GM21515 (cell line): Measurements from ENCODE around the gene IQSEC1.

Source experiments
- ATAC-seq: cut with Tn5 transposase; IDR thresholded peaks from one replicate; pipeline ENCODE4 v1.9.1; 2021; ENCODE audit not compliant: unreplicated experiment

IQSEC1 gene

DNA sequence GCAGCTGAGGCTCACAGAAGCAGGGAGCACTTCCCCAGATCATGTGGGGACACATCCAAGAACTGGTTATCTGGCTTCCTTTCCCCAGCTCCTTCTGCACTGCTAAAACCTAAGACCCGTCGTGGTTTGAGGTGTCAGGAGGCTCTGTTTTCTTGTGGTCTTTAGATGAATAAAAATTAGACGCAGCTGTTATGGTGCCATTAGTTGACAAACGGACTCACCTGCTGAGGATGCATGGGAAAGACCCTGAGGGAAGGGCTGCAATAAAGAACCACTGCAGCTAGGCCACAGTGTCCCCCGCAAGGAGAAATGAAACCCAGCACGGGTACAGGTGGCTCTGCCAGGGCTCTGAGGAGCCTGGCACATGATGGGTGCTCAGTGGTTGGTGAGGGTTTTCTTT lies 99.4 kb downstream of the IQSEC1 start:
- ATAC-seq = no peak

GRCh38 chr3:12972781-12973702 lies 100.2 kb downstream of the IQSEC1 start:
- ATAC-seq = no peak

- ATAC-seq = no peak
Observed at GRCh38 chr3:12972043-12972442, 101.2 kb downstream of the IQSEC1 start.

DNA sequence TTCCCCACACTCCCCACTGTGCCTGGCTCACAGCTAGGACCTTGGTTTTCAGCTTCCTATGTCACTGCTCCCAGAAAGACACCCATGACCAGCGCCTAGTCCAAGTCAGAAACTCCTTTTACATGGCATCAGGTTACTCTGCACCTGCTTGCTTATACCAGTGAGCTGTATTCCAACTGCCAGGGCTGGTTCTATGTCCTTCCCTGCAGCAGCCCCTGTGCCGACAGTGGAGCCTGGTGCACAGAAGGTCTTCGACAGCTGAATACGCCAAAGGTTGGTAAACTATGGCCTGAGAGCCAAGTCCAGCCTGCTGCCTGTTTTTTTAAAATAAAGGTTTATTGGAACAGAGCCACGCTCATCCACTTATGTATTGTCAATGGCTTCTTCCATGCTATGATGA lies 102.5 kb downstream of the IQSEC1 start:
- no peak for ATAC-seq

- ATAC-seq = no peak
Observed at GRCh38 chr3:12969486-12969885, 103.7 kb downstream of the IQSEC1 start.

DNA sequence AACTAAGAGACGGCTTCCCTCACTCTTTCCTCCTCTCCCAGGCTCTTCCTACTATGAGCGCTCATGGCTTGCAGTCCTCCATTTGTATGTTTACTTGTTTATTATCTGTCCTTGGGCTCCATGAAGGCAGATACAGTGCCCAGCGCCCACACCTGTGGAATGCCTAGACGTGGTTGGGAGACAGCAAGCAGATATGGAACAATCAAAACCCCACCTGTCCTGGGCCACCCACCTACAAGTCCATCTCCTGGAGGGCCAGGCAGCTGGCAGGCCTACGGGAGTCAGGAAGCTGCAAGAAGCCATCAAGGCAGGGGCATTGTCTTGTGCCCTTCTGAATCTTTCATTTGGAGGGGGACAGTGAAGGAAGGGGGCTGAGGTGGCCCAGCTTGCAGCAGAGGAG lies 104.7 kb downstream of the IQSEC1 start:
- no peak for ATAC-seq

DNA sequence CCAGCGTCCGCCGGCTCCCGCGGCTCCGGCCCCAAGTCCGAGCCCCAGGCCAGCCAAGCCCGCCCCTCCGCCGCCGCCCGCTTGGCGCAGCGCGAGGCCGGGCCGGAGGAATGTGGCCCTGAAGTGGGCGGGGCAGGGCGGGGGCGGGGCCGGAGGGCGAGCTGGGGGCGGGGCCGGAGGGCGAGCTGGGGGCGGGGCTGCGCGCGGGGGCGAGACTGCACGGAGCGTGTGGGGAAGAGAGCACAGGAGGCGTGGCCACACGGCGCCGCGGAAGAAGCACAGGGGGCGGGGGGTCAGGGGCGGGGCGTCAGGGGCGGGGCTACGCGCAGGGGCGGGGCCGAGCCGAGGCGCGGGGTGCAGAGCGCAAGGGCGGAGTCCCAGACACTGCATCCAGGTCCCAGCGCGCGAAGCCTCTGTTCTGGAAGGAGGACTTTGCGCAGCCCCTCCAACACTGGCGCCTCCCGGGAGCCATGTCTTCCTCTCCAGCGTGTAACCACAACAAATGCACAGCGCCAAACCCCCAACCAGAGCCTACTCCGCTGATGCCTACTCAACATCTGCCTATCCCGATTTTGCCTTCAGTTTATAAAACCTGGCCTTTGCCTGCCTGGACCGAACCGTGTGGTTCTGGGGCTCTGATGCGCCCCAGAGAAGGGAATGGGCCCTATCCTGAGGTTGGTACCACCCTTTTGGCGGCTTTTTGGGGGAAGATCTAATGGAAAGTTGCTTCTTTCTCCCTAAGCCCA lies 105.5 kb downstream of the IQSEC1 start:
- ATAC-seq = peak; percentile 65

GRCh38 chr3:12966847-12967605 lies 106.2 kb downstream of the IQSEC1 start:
- ATAC-seq = peak; percentile 18

GRCh38 chr3:12965999-12966846 lies 107.0 kb downstream of the IQSEC1 start:
- no peak for ATAC-seq

DNA sequence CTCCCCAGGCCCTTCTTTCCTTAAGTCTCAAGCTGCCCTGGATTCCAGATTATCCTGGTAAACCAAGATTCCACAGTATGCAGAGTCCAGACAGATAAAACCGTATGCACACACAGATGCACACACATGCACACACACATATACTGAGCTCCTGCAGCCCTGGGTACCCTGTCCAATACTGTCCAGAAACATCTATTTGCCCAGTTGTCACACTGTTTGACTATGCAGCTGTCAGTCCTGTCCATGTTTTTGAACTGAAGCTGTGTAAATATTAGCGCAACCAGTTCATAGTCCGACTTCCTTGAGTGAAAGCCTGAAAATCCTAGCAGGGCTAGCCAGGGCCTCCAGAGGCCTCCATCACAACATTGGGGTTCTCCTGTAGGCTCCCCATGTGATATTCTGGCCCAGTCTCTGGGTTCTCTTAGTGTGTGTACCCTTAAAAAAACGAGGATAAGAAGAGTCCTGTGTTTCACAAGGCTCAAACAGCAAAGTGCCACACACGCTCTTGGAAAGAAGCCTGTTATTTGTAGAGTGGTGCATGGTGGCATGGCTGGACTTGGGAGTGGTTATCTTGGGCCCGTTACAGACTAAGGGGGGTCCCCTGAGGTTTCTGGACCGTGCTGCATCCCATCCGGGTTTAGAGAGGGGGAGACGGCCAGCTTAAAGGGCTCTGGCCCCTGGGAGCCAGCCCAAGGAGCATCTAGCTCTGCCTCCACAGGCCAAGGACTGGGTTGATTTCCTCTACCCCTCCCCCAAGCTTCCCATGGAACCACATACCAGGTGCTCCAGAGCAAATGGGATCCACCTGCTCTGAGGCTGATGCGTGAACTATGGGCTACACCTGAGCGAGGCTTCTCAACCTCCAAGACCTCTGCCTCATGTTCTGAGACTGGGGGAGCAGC lies 108.3 kb downstream of the IQSEC1 start:
- no peak for ATAC-seq

- no peak for ATAC-seq
Observed at GRCh38 chr3:12963922-12964701, 109.1 kb downstream of the IQSEC1 start.

DNA sequence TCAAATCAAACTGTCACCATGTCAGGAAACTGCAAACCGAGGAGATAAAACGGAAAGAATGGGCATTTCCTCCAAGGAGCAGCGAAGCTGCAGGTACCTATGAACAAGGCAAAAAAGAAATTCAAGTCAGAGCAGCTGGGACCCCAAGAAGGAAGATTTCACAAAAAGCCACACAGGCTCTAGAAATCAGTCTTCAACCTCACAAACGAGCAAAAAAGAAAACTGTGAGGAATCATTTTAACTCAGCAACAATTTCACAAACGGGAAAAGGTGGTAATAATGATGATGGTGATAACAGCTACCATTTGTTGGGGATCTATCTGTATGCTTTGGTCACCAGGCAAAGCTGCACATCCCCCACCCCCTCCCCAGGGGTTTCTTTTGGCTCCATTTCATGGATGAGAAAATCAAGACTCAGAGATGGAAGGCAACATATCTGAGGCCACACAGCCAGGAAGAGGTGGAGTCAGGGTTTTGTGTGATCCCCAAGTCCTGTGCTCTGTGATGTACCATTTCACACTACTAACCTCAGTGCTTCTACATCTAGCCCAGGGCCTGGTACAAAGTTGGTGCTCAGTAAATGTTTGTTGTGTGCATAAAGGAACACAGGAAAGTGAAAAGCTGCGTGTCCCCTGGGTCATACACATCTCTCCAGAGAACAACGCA lies 109.9 kb downstream of the IQSEC1 start:
- no peak for ATAC-seq

DNA sequence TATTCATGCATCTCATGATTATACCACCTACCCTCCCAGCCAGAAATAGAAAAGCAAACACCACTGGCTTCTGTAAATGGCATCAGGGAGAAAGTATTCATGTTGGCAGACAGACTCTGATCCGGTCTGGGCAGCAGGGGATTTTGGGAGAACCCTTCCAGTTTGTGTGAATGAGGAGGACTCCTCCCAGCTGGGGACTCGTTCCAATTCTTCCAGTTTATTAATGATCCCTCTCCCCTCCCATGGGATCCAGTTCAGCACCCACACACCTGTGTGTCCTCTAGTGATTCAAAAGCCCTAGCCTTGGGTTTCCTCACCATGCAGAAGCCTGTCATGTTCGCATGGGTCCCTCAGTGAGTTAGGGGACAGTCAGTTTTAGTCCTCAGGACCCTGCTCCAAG lies 110.9 kb downstream of the IQSEC1 start:
- ATAC-seq = no peak

DNA sequence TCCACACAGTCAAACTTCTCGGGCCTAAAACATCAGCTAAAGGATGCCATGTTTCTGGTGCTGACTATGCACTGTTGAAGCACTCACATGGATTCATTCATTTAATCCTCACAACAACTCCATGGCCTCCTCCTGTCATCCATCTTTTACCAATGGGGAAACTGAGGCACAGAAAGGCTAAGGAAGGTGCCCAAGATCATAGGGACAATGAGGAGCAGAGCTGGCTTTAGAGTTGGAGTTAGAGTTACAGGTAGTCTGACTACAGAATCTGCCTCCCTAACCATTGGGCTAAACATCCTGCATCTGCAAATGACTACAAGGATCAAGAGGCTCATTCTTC lies 111.6 kb downstream of the IQSEC1 start:
- no peak for ATAC-seq

DNA sequence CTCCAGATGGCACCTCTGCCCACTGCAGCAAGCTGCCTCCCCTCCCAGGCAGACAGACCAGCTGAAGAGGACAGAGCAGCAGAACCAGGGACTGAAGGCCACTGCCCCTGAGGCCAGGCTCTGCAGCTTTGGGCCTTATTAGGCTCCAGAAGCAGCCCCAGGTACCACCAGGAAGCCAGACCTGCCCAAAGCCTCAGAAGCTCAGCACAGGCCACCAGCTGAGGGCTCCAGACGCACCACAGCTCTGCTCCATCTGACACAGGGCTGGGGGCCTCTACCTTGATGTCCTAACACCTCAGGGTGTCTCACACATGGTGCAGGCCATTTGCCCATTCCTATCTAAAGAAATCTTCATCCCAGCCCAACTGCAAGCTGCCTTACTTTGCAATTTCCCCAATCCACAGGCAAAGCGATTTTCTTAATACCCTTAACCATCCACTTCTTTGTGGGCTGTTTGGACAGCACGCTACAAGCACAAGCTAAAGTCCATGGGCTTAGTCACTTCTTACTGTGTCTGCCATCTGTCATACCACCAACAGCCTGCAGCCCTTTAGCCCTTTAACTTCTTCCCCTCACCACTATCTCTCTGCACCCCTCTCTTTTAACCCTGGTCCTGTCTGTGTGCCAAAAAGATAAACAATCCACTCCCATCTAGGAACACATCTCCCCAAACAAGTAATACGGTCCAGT lies 112.1 kb downstream of the IQSEC1 start:
- no peak for ATAC-seq

GRCh38 chr3:12960497-12960896 lies 112.7 kb downstream of the IQSEC1 start:
- ATAC-seq = no peak

DNA sequence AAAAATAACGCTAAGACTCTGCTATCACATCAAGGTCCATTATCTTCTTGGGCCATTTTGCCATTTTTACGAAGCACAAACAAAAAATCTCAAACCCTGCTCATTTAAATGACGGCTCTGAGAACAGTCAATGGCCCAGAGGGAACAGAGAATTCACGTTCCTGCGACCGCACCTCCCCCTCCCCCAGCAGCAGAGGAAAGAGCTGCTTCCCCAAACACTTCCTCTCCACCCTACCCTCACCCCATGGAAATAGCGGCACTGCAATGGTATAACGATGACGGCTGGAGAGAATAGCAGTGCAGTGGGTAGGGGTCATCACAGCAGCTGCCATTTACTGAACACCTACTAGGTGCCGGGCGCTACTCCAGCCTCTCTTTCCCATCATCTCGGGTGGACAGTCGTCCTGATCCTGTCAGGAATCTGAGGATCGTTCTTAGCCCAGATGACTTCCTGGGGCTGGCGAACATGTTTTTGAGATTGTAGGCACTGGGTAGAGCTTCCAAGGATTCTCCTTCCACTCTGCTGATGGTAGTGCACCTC lies 113.3 kb downstream of the IQSEC1 start:
- no peak for ATAC-seq
